Left colon (tissue), 2 donors: ENCODE data around the gene DMXL1. TPM values are rescaled to one million over a fixed set of nuclear protein-coding genes. Genes with fewer than 3 reads are reported as not detected.
"Not testable (repeated sequence)": the region's sequence is repeated elsewhere in the genome, so short reads cannot be mapped to it uniquely, and the experiment has no call there.

ENCODE experiments used
- ATAC-seq: fragments of 200-7000 bp; cut with Tn5 transposase; one replicate; pipeline ENCODE4 v1.9.1; 2020; ENCODE audit warnings: mild to moderate bottlenecking, moderate library complexity
- DNase-seq, 2 donors: peaks; one replicate each; pipeline ENCODE4 v3.0.0-alpha.2; 2020
- intact Hi-C, 2 donors: fragments of 100-400 bp; cut with DNase I in 1 of 2; cut with micrococcal nuclease in 1 of 2; formaldehyde crosslinking; loops; one replicate each; pipeline versions ENCODE4 v1.11.2 to v1.14.0; 2022; cut with DNase I, micrococcal nuclease
- total RNA-seq, 2 donors: library from RNA; stranded (reverse); fragmentation: NEBNext Ultra II Directional; extraction: Animal tissue kit (Norgen Biotek cat#: 25700); gene quantifications; one replicate each; pipeline ENCODE4 v1.2.1, GENCODE V29; 2021
- donor health status: DM: no; HTN: no; CAD: no.
- donor health status: DM: yes; HTN: yes; CAD: no.

Gene DMXL1
- total RNA-seq, 2 donors from 2014 or later: 48.0 to 49.6 TPM

GRCh38 chr5:119058979-119059529 lies 11.8 kb upstream of the DMXL1 start:
- no peak for DNase-seq
- ATAC-seq: no peak
- intact Hi-C loops: no loop called here

- no peak for DNase-seq
- ATAC-seq: no peak
- intact Hi-C loops: no loop called here
Measured at GRCh38 chr5:119059740-119060255, 11.1 kb upstream of the DMXL1 start.

GRCh38 chr5:119063579-119064379 lies 7.1 kb upstream of the DMXL1 start:
- intact Hi-C loops: no loop called here
- DNase-seq (no peak), ATAC-seq (peak; percentile 96)

- ATAC-seq (no peak), DNase-seq (no peak)
Measured at GRCh38 chr5:119067450-119067849, 3.4 kb upstream of the DMXL1 start.

GRCh38 chr5:119070578-119070827 lies 384 bp upstream of the DMXL1 start:
- ATAC-seq: peak; percentile 71
- DNase-seq: peak; percentile 91
- intact Hi-C loops: no loop called here

More at GRCh38 chr5:119067450-119067849, 3.4 kb upstream of the DMXL1 start:
- intact Hi-C loops: no loop called here

GRCh38 chr5:119071561-119071995 lies 691 bp downstream of the DMXL1 start:
- DNase-seq (no peak), ATAC-seq (peak; percentile 29)
- intact Hi-C loops: no loop called here

- DNase-seq (no peak), ATAC-seq (no peak)
- intact Hi-C loops: no loop called here
Measured at GRCh38 chr5:119072496-119072895, 1.6 kb downstream of the DMXL1 start.

- ATAC-seq, DNase-seq, intact Hi-C loops: not testable (repeated sequence)
Measured at GRCh38 chr5:119073746-119074337, 3.0 kb downstream of the DMXL1 start.

GRCh38 chr5:119074419-119074818 lies 3.5 kb downstream of the DMXL1 start:
- intact Hi-C loops: no loop called here
- no peak for ATAC-seq
- no peak for DNase-seq

GRCh38 chr5:119075269-119075668 lies 4.4 kb downstream of the DMXL1 start:
- peak in 1 of 2 donors; percentile 9 for DNase-seq
- intact Hi-C loops, ATAC-seq: not testable (repeated sequence)

- no peak for DNase-seq
- no peak for ATAC-seq
- intact Hi-C loops: no loop called here
Measured at GRCh38 chr5:119076080-119076479, 5.2 kb downstream of the DMXL1 start.

GRCh38 chr5:119077444-119077843 lies 6.6 kb downstream of the DMXL1 start:
- intact Hi-C loops: no loop called here
- no peak for ATAC-seq
- DNase-seq: no peak

- intact Hi-C loops: no loop called here
- no peak for DNase-seq
Measured at GRCh38 chr5:119078071-119078846, 7.4 kb downstream of the DMXL1 start.

GRCh38 chr5:119078861-119079260 lies 8.0 kb downstream of the DMXL1 start:
- no peak for DNase-seq
- intact Hi-C loops: no loop called here
- ATAC-seq: no peak

More at GRCh38 chr5:119078071-119078846, 7.4 kb downstream of the DMXL1 start:
- no peak for ATAC-seq

- intact Hi-C loops: no loop called here
- DNase-seq (no peak), ATAC-seq (no peak)
Measured at GRCh38 chr5:119079318-119079921, 8.5 kb downstream of the DMXL1 start.

GRCh38 chr5:119080936-119081335 lies 10.0 kb downstream of the DMXL1 start:
- no peak for DNase-seq
- intact Hi-C loops: no loop called here
- no peak for ATAC-seq

- DNase-seq (no peak), ATAC-seq (no peak)
- intact Hi-C loops: no loop called here
Measured at GRCh38 chr5:119082691-119083090, 11.8 kb downstream of the DMXL1 start.

GRCh38 chr5:119083679-119084078 lies 12.8 kb downstream of the DMXL1 start:
- DNase-seq: no peak
- ATAC-seq: no peak

GRCh38 chr5:119088438-119088837 lies 17.6 kb downstream of the DMXL1 start:
- intact Hi-C loops: no loop called here
- ATAC-seq (no peak), DNase-seq (no peak)

More at GRCh38 chr5:119083679-119084078, 12.8 kb downstream of the DMXL1 start:
- intact Hi-C loops: no loop called here
